Mammary epithelial cell (primary cell): Measurements from ENCODE around the gene TEKT5.

Experiments
- CTCF ChIP-seq, 2 donors: IDR thresholded peaks in 1 of 2; conservative IDR thresholded peaks in 1 of 2; 2 replicates each; pipeline ENCODE4 v1.5.1; 2011 to 2012; ENCODE audit warnings: inconsistent platforms in 2 of 2, low read length in 2 of 2, mild to moderate bottlenecking in 2 of 2, control low read depth in 1 of 2, low read depth in 1 of 2; ENCODE audit not compliant: insufficient read depth in 1 of 2; ENCODE audit errors: extremely low read depth in 1 of 2
- EZH2 ChIP-seq: IDR thresholded peaks from 2 replicates; pipeline ENCODE4 v1.6.1; 2012; ENCODE audit warnings: low read length, inconsistent platforms, borderline replicate concordance

- no peak for TF ChIP-seq CTCF (conservative IDR thresholded peaks at IDR 0.05 in 1 of 2, IDR thresholded peaks at IDR 0.05 in 1 of 2; ENCODE audit: extremely low read depth in 1 of 2, insufficient read depth in 1 of 2, low read depth in 1 of 2, low read length in 2 of 2)
- TF ChIP-seq EZH2 = no peak
Observed at GRCh38 chr16:10579575-10579964, 115.2 kb downstream of the TEKT5 start.
